ENCODE results near the gene INAFM1.

Gene INAFM1

GRCh38 chr19:47310323-47310722 is 35.6 kb downstream of the INAFM1 start:
- no peak for DNase-seq (ENCODE audit: low read depth)

- DNase-seq (ENCODE audit: low read depth), result peak; percentile 85
These were observed 36.1 kb downstream of the INAFM1 start for GRCh38 chr19:47310819-47311218.

- DNase-seq (ENCODE audit: low read depth), result no peak
These were observed 37.8 kb downstream of the INAFM1 start for GRCh38 chr19:47312366-47313006.

GRCh38 chr19:47313754-47314295 is 39.1 kb downstream of the INAFM1 start:
- DNase-seq (ENCODE audit: low read depth), result no peak

GRCh38 chr19:47315125-47315821 is 40.6 kb downstream of the INAFM1 start:
- peak; percentile 96 for DNase-seq (ENCODE audit: low read depth)

GRCh38 chr19:47316513-47316912 is 41.8 kb downstream of the INAFM1 start:
- no peak for DNase-seq (ENCODE audit: low read depth)

GRCh38 chr19:47319923-47320871 is 45.5 kb downstream of the INAFM1 start:
- no peak for DNase-seq (ENCODE audit: low read depth)

- no peak for DNase-seq (ENCODE audit: low read depth)
These were observed 46.9 kb downstream of the INAFM1 start for GRCh38 chr19:47321630-47322029.

- no peak for DNase-seq (ENCODE audit: low read depth)
These were observed 47.4 kb downstream of the INAFM1 start for GRCh38 chr19:47322058-47322457.

GRCh38 chr19:47323409-47323808 is 48.7 kb downstream of the INAFM1 start:
- DNase-seq (ENCODE audit: low read depth), result no peak

- DNase-seq (ENCODE audit: low read depth), result no peak
These were observed 49.2 kb downstream of the INAFM1 start for GRCh38 chr19:47323872-47324271.

- DNase-seq (ENCODE audit: low read depth), result no peak
These were observed 49.8 kb downstream of the INAFM1 start for GRCh38 chr19:47324502-47324901.
